NCI-H446 (cell line): ENCODE results near the gene REPIN1.
A peak's percentile ranks its signal among the peaks of the same experiment; 100 is the strongest.

Experiments used
- DNase-seq, 2 experiments: peaks; one replicate each; lab custom pipeline; 2025; lab: John Stamatoyannopoulos, UW

REPIN1 gene

DNA sequence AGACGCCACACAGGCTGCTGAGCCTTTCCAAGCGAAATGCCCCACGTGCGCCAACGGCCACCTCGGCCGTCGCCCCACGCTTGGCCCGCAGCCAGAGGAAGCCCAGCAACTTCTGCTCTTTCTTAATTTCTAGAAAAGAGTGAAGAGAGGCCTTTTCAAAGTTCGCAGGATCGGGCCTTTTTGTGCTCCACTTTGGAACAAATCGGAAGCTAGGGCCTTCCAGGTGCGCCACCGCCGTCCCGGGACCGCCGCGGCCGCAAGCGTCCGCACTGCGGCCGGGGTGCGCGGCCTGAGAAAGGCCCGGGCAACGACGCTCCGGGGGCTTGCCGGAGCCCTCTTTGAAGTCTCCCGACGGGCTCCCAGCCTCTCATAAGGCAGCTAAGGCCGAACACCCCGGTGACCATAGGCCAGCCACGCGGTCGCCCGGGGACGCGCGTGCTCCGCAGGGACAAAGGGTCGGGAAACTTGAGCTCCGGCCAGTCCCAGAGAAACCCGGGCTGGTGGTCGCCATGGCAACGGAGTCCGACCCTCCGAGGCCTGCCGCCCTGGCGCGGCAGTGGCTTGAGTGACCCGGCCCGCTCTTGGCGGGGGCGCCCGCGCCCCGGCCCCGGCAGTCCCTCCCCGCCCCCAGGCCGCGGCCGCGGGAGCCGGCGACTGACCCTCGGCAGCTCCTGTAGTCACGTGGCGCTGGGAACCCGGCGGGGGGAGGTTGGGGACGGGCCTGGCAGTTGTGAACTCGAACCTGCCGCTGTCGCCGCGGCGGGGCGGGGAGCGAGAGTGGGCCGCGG lies at the start of gene REPIN1:
Gene REPIN1 (plus strand): TSS at position 727 of the 788 bp plus-strand sequence. CDS start 890 bp downstream, outside the sequence.
- peak; percentile 72 to 81 for DNase-seq

DNA sequence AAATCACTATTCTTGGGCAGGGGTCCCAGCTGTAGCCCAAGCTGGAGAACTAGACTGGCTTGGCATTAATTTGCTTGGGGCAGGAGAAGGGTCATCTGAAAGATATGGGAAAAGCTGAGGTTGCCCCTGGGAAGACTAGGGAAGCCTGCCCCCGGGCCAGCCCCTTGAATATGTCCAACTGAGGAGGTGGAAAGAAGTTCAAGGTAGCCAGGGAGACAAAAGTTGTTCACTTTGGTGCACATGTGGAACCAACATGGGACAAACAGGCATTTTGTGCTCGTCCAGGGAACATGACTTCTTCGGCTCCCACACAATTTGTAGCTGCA lies 46.9 kb upstream of the REPIN1 start:
- no peak for DNase-seq

DNA sequence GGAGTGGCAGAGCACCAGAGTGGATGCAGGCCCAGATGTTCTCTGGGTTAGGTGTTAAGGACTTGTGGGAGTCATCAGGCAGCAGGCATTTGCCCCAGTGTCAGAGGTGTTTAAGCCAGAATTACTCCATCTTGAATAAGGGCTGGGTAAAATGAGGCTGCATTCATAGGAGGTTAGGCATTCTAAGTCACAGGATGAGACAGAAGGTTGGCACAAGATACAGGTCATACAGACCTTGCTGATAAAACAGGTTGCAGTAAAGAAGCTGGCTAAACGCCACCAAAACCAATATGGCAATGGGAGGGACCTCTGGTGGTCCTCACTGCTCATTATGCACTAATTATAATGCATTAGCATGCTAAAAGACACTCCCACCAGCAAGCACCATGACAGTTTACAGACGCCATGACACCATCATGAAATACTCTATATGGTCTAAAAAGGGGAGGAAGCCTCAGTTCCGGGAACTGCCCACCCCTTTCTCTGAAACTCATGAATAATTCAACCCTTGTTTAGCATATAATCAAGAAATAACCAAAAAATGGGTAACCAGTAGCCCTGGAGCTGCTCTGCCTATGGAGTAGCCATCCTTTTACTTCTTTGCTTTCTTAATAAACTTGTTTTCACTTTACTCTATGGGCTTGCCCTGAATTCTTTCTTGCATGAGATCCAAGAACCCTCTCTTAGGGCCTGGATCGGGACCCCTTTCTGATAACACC lies 46.3 kb upstream of the REPIN1 start:
- peak in 1 of 2 experiments; percentile 9 for DNase-seq

DNA sequence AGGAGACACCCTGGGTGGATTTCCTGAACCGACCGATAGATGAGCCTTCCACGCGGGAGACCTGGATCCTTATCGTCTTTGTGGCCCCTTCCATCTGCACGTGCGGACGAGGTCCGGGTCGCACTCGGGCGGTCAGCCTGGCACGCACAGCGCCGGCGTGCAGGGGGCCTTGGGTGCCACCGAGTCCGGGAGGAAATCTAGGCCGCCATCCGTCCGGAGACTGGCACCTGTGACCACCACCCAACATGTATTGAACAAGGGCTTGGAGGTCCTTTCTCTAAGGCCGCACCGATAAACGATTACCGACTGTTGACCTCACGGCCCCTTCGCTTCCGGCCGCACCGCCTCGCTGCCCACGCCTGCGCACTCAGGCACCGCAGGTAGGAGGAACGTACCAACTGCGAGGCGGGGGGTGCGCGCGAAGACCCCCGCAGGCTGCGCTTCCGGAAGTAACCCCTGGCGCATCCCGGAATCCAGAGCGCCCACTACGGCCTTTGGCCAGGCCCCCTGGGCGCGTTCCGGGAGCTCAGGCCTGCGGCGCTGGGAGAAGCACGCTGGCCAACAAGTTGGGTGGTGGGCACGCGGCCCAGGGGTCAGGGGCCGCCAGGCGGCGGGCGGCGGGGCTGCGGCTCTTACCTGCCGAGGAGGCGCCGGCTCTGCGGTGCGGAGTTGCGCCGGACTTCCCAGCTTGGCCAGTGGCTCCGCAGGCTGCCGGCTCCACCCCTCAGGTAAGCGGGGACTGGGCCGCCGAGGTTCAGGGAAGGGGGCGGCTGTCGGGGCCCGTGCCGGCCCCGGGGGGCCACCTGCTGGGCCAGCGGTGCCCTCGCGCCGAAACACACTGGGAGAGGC lies 45.6 kb upstream of the REPIN1 start, which contains the start of the genes ACTR3C and LRRC61:
Gene ACTR3C (minus strand): TSS at position 713 of the 849 bp plus-strand sequence. CDS start 28,249 bp downstream, outside the sequence.
Gene LRRC61 (plus strand): TSS at position 523 of the 849 bp plus-strand sequence. CDS start 13,507 bp downstream, outside the sequence.
- DNase-seq = peak; percentile 26 to 72

DNA sequence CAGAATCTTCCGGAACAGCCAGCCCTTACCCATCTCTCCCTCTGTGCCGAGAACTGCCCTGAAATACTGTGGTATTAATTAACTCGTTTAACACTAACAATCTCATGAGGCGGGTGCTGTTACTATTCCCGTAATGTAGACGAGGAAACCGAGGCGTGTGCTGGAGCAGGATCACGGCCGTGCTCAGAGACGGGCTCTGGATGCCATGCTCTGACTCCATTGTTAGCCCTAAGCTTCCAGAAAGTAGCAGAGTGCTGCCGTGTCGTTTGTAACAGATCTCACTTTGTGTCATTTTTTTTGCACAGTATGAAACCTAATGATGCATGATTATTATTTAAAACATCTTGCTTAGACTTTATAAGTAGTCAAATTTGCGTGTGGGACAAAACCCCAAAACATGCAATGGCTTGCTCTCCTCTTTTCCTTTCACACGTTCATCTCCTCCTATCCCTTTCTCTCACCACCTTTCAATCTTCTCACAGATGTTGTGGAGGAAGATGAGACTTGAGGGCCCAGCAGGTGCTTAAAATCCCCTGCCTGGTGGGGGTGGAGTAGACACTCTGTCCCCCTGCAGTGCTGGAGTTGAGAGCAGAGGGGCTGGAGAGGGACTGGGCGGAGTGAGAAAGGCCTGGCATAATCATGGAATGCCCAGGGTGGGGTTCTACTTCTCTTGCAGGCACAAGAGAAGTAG lies 44.8 kb upstream of the REPIN1 start:
- DNase-seq = no peak

DNA sequence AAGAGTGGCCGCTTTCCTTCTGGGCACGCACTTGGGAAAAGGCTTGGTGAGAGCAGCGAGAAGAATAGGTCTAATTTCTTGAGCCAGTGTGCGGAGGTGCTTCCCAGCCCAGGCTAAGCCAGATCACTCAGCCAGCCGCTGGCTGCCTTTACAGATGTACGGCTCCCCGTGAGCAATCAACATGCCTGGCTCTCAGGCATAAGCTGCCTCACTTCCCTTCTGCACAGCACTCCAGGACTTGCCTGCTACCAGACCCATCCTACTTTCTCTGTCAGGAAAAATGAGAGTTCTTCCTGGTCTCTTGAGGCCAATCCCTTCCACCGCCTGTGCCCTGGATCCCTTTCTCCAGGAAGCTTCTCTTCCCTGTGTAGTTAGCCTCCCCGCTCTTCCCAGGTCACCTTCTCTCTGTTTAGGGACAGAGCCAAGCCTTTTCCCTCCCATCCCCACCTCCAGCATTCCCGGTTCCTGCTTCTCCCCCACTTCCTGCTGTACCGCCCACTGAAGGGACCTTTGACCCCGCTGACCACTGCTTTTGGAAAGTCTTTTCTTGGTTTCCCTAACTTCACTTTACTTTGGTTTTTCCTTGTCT lies 44.2 kb upstream of the REPIN1 start:
- DNase-seq = peak in 1 of 2 experiments; percentile 15

DNA sequence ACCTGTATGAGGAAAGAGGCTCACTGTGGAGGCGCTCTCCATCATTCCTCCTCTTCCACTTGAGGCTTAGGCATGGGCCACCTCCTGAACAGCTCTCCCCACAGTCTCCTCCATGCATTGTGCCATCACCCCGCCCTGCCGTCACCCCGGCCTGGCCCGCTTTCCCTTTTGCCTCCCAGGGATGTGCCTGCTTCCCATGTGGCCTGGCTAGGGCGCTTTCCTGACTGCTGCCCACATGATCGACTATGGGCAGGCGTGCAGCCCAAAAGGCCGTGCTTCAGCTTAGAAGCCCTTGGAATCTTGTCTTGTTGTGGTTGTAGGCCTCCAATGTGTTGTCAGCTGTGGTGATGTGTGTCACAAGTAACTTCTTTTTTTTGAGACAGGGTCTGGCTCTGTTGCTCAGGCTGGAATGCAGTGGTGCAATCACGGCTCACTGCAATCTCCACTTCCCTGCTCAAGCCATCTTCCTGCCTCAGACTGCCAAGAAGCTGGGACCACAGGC lies 43.5 kb upstream of the REPIN1 start:
- no peak for DNase-seq

DNA sequence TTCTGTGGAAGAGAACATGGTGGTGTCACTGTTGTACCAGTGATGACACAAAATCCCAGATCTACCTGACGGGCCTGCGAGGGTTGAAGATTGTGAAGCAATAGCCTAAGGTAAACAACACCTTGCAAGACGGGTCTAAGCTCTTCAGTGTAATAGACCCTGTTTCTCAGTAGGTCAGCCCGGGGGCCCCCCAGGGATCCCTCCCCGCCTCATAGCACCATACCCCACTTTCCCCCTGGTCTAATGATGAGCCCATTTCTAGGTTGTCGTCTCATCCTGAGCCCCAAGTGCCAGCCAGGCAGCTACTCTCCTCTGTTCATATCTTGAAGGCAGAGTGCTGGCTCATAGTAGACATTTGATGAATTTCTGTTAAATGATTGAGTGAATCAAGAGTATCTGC lies 42.7 kb upstream of the REPIN1 start:
- DNase-seq = no peak

DNA sequence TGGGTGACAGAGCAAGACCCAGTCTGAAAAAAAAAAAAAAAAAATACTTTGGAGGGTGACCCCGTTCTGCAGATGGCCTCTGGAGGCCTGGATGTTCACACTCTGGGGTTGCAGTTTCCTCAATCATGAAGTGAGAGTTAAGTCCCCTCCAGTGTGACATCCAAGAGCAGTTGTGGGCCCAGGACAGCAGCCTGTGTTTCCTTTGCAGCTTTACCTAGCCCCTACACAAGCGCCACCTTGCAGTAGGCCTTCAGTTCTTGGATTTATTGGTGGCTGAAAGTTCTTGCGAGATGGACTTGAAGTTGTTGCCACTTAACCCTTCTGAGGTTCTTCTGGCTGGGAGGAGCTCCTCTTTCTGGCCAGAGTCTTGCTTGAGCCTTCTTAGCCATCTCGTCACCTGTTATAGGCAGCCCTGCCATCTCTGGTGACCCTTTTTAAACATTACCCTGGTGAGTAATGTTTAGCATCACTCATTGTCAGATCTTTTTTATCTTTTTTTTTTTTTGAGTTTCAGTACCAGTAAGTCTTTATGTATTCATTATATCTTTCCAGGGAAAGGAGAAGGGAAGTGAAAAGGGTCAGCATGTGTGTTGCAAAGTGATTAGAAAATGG lies 41.9 kb upstream of the REPIN1 start:
- DNase-seq = no peak

DNA sequence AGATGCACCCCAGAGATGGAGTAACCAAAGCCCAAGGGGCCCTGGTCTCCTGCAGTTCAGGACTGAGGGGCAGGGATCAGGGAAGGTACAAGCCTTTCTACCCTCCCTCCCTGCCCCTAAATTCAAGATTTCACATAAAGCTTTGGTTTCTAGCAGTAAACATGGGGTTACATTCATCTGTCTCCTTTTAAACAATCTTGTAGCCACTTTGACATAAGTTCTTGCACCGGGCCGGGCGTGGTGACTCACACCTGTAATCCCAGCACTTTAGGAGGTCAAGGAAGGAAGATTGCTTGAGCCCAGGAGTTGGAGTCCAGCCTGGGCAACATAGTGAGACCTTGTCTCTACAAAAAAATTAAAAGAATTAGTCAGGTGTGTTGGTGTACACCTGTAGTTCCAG lies 41.3 kb upstream of the REPIN1 start:
- DNase-seq = no peak

DNA sequence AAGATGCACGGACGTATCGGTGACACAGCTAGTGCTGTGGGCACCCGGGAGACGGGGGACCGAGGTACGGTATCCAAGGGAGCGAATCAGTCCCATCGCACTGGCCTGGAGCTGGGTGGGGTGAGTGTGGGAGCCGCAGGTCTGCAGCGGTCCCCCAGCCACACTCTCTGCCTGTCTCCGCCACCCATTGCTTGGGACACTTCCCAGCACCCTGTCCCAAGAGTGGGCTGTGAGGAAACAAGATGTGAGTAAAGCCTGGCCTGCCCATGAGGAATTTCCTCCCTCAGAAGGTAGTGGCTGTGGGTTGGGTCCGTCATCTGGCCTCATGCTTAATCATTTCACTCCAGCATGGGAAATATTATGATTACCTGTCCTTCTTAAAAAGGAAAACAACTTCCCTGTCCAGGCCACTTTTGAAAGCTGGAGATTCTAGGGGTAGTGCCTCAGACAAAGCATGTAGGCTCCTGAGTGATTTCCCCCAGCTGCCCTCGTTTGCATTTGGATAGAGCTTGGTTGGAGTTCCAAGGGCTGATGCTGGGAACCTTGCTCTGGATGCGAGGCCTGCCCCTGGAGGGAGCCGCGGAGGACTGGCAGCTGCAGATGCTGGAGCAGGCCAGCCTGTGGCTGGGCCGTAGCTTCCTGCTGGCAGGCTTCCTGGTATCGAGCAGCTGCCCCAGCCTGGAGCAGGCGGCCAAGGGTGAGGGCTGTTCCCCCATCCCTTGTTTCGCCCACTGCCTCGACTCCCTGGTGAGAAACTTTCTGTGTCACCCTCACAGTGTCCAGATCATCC lies 39.1 kb upstream of the REPIN1 start:
- peak in 1 of 2 experiments; percentile 24 for DNase-seq

DNA sequence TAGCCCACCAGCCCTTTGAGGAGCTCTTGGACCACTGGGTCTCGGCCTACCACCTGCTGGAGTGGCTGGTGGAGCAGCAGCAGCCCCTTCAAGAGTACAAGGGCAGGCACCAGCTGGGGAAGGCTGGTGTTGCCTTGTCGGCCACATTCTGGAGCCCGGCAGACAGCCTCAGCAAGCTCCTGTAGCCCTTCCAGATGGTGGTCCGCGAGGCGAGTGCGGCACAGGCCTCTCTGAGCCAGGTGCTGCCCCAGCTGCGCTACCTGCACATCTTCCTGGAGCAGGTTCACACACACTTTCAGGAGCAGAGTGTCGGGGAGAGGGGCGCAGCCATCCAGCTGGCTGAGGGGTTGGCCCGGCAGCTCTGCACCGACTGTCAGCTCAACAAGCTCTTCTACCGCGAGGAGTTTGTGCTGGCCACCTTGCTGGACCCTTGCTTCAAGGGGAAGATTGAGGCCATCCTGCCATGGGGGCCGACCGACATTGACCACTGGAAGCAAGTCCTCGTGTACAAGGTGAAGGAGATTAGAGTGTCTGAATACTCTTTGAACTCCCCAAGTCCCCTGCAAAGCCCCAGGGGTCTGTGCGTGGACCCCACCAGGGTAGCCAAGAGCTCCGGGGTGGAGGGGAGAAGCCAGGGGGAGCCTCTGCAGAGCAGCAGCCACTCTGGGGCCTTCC lies 38.3 kb upstream of the REPIN1 start:
- no peak for DNase-seq

DNA sequence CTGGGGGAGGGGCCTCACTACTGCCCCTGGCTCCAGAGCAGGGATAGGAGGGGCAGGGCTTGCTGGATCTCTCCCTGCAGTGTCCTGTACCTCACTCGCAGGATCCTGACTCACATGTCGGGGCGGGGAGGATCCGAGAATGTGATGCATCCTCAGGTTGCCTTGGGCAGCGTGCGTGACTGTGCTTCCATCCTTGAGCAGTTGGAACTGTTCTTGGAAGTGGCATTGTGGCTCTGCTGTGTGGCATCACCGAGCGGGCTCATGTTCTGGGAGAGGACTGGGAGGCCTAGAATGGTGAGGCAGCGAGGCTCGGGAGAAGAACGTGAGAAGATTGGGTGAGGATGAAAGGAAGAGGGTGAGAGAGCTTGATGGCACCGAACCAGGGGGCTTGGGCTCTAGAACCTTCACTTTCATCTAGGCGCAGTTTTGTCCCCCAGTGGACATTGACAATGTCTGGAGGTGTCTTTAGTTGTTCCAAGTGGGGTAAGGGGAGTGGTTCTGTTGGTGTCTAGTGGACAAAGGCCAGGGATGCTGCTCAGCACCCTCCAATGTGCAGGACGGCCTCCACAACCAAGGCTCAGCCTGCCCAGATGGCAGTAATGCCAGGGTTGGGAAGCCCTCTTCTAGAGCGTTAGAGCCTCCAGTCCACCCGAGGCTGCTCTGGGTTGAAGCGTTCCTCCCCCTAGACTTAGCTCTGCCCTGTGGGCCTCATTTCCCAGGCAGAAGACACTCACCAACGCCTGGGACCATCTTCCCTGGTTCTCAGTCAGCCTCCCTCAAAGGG lies 35.6 kb upstream of the REPIN1 start:
- no peak for DNase-seq

DNA sequence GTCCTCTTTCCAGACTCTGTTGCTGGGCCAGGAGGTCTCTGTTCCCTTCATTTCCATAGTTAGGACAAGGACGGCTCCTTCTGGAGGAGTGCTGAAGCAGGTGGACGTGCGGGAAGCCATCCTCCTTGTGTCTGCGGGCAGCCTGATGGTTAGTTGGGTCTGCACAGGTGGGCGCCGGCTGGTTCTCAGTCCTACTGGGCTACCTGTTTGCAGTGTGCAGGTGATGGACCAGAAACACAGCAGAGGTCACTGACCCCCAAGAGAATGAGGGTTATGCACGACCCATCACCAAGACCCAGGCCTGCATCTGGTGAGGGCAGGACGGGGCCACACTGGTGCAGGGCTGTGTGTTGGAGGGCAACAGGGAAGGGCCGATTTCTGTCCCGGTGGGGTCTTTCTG lies 35.0 kb upstream of the REPIN1 start:
- no peak for DNase-seq

DNA sequence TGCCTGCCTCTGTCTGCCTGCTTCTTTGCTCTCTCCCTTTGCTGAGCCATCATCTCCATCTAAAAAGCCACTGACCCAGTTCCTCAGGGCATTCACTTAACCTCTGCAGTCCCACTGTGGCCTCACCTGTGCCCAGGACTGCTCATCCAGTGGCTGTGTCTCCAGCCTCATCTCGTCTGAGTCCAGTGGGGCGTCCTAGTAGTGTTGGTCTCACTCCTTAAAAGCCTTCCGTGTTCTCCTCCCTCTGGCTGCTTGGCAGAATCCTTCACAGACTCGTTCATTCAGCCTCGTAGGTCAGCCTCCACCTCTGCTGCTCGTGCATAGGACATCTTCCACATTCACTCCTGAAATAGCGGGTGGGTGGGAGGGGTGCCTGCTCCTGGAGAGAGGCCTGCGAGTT lies 34.5 kb upstream of the REPIN1 start:
- DNase-seq = no peak

DNA sequence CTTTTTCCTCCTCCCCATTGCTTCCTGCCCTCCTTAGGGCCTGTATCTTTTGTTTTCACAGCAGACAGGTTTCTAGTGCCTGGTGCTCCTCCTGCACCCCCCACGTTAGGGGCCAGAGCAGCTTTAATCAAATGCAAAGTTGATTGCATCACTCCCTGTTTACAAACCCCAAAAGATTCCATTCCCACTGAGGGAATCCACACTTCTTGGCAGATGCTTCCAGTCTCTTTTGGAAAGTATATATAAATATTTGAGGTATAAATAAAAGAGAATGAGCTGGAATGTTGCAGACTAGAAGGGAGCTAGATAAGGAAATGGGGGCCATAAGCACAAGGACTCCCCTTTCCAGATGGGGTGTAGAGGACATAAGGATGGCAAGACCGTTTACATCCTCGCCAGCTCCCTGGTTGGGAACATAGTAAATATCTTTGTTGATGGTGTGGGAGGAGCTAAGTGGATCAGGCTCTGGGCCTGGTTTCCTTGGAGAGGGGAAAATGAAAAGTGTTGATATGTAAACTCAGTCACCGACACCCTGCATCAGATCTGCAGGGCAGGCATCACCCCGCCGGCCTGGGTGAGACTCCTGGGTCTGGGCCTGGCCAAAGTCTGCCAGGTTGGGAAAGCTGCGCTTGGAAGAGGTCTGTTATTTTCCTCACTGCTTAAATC lies 33.4 kb upstream of the REPIN1 start:
- no peak for DNase-seq

DNA sequence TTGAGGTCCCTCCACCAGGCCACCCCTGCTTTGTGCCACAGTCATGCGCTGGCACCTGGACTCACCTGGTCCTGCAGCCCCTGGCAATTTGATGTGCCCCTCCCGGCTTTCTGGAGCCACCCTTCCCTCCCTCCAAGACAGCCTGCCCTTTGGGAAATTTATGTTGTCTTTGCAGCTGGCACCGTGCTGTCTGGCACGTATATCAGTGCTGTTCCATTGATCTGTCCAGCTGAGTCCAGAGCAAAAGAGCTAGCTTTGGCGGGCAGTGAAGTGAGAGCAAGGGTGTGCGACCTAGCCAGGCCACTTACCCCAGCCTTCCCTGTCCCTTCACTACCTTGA lies 32.9 kb upstream of the REPIN1 start:
- DNase-seq = no peak

DNA sequence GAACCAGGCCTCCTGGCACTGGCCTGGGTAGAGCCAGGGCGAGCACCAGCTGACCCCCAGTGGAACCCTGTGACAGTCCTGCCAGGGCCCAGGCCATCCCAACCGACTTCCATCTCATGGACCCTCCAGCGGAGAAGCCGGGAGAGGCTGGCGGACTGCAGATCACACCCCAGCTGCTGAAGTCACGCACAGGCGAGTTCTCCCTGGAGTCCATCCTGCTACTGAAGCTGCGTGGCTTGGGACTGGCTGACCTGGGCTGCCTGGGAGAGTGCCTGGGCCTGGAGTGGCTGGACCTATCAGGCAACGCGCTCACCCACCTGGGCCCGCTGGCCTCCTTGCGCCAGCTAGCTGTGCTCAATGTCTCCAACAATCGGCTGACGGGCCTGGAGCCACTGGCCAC lies 31.9 kb upstream of the REPIN1 start:
- no peak for DNase-seq
